ENCODE results near the gene ZSWIM4. TPM values are rescaled to one million over a fixed set of nuclear protein-coding genes. Genes with fewer than 3 reads are reported as not detected.
"Not testable (repeated sequence)": the region's sequence is repeated elsewhere in the genome, so short reads cannot be mapped to it uniquely, and the experiment has no call there.

The ZSWIM4 gene
- total RNA-seq, 1 donor from 2014 or later: 44.7 TPM

GRCh38 chr19:13847407-13848339, 52.4 kb downstream of the ZSWIM4 start:
- DNase-seq (ENCODE audit: extremely low read depth, low read depth, low spot score): no peak

DNA sequence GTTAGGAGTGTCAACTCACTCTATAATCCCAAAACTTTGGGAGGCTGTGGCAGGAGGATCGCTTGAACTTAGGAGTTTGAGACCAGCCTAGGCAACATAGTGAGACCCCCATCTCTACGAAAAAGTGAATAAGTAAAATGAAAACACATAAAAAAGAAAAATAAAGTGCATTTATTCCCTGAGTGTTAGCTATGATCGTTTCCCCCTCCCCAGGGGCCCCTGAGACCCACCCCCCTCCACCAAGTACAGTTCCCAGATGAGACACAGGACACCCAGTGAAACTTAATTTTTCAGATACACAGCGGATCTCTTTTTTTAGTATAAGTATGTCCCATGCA, 53.1 kb downstream of the ZSWIM4 start:
- no peak for DNase-seq (ENCODE audit: extremely low read depth, low read depth, low spot score)

GRCh38 chr19:13848798-13849676, 53.8 kb downstream of the ZSWIM4 start:
- no peak for DNase-seq (ENCODE audit: extremely low read depth, low read depth, low spot score)

GRCh38 chr19:13849991-13850909, 55.0 kb downstream of the ZSWIM4 start:
- no peak for DNase-seq (ENCODE audit: extremely low read depth, low read depth, low spot score)

DNA sequence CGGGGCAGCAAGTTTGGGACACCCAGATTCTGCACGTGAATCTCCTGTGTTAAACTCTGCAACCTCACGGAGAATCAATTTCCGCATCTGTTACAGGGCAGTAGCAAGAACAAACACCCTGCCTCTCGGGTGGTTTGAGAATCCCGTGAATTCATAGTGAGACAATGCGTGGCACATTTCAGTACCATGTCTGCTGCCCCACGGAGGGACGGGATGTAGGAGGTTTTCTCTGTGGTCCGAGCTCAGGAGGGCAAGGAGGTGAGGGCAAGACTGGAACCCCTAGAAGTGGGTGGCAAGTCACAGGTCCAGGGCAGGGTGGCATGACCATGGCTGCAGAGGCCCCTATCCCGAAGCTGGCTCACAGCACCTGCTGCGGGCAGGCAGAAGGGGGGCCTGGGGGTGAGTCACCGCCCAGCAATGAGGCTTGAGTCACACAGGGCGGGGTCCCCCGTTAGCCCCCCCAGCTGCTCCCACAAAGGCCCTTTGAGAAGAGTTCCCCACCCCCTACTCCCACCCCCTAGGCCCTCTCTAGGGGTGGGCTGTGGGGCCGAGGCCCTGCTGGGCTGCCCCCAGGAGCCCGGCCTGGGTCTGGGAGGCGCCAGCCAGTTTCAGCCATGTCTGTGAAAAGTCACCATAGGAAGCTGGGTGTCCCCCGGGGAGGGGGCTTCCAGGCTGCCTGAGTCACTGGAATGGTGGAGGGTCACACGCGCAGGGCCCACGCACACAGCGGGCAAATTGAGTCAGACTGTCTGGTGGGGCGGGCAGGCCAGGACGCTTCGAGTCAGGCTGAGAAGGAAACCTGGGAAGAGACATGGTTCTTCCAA, 55.9 kb downstream of the ZSWIM4 start:
- DNase-seq (ENCODE audit: extremely low read depth, low read depth, low spot score): no peak

GRCh38 chr19:13851734-13852114, 56.5 kb downstream of the ZSWIM4 start:
- DNase-seq (ENCODE audit: extremely low read depth, low read depth, low spot score): not testable (repeated sequence)

DNA sequence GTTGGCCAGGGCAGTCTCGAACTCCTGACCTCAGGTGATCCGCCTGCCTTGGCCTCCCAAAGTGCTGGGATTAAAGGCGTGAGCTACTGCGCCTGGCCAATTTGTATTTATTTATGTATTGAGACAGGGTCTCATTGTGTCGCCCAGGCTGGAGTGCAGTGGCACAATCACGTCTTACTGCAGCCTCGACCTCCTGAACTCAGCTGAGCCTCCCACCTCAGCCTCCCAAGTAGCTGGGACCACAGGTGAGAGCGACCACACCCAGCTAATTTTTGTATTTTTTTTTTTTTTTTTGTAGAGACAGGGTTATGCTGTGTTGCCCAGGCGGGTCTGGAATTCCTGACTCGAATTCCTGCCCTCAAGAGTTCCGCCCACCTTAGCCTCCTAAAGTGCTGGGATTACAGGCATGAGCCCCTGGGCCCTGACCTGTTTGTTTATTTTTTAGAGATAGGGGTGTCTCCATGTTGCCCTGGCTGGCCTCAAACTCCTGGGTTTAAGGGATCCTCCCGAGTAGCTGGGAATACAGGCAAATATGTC, 57.0 kb downstream of the ZSWIM4 start:
- not testable (repeated sequence) for DNase-seq (ENCODE audit: extremely low read depth, low read depth, low spot score)

- no peak for DNase-seq (ENCODE audit: extremely low read depth, low read depth, low spot score)
Observed at GRCh38 chr19:13856497-13856896, 61.3 kb downstream of the ZSWIM4 start.

DNA sequence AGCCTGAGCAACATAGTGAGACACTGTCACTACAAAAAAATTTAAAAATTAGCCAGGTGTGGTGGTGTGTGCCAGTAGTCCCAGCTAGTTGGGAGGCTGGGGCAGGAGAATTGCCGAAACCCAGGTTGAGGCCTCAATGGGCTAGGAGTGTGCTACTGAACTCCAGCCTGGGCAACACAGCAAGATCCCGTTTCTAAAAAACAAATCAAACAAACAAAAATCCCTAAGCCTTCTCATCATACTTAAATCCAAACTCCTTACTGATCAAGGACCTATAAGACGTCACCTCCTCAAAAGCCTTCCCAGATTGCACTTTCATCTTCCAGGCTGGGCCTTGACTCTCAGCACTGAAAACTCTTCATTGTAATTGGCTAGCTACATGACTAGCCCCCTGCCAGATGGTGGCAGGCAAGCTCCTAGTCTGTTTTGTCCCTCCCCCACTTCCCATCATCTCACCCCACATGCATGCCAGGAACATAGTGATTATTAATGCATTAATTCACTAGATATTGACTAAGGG, 64.2 kb downstream of the ZSWIM4 start:
- DNase-seq (ENCODE audit: extremely low read depth, low read depth, low spot score): no peak

GRCh38 chr19:13860679-13861391, 65.6 kb downstream of the ZSWIM4 start:
- DNase-seq (ENCODE audit: extremely low read depth, low read depth, low spot score): no peak

DNA sequence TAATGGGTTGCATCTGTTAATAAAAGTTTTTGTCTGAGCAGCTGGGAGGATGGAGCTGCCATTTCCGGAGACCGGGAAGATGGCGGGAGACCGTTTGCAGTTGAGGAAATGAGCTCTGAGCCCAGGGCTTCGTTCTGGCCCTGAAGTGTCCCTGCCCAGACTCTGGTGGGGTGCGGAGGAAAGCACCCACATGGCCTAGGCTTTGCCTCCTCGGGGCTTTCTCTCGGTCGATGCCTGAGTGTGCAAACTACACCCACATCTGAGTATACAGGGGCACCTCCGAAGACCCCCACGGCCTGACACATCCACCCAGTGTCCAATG, 66.1 kb downstream of the ZSWIM4 start:
- DNase-seq (ENCODE audit: extremely low read depth, low read depth, low spot score): no peak

- DNase-seq (ENCODE audit: extremely low read depth, low read depth, low spot score): no peak
Observed at GRCh38 chr19:13861714-13862531, 66.7 kb downstream of the ZSWIM4 start.

DNA sequence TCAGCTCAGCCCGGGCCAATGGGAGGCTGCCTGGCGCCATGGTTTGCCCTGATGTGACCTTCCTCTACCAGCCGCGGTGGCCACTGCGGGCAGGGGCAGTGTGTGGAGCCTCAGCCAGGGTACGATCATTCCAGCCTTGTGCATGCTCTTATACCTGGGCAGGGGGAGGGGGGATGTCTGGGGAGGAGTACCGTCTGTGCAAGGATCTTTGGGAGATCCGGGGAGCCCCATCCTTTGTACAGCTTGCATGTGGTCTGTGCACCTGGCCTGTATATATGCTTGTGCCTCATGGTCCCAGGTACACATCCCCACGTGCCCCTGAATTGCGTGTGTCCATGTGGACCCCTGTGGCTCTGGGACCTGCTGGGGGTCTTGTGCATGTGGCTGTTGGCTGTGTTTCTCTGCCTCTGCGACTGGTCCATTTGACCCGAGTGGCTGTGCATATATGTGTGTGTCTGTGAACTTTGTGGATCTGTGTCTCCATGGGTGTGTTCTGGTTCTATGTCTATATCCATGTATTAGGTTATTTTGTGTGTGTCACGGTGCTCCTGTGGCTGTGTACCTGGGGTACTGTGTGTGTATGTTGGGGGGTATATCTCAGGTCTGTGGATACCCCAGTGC, 68.9 kb downstream of the ZSWIM4 start:
- DNase-seq (ENCODE audit: extremely low read depth, low read depth, low spot score): no peak

GRCh38 chr19:13864667-13865570, 69.7 kb downstream of the ZSWIM4 start:
- DNase-seq (ENCODE audit: extremely low read depth, low read depth, low spot score): no peak

GRCh38 chr19:13865571-13866462, 70.6 kb downstream of the ZSWIM4 start:
- DNase-seq (ENCODE audit: extremely low read depth, low read depth, low spot score): no peak

Measured in glomerular endothelial cell (primary cell).